Esophagus muscularis mucosa (tissue), 3 donors: ENCODE results near the gene CARMIL1.

Experiments used
- POLR2A ChIP-seq: fragments of 450-650 bp; IDR thresholded peaks from one replicate; pipeline ENCODE4 v1.6.1; 2017; ENCODE audit warnings: antibody characterized with exemption, moderate library complexity, mild to moderate bottlenecking, low read depth
- POLR2AphosphoS5 ChIP-seq, 2 donors: sonication (generic); formaldehyde crosslinking; IDR thresholded peaks; one replicate each; pipeline ENCODE4 v1.6.1; 2017; ENCODE audit warnings: antibody characterized with exemption in 2 of 2
- TF ChIP-seq, protein P1 (sequence below), 3 experiments: fragments of 200-600 bp in 2 of 3; fragments of 450-650 bp in 1 of 3; sonication (generic) in 2 of 3; IDR thresholded peaks; one replicate each; pipeline ENCODE4 v1.5.1; 2017 to 2019; ENCODE audit warnings: antibody characterized with exemption in 3 of 3, mild to moderate bottlenecking in 2 of 3, moderate library complexity in 1 of 3

DNA sequence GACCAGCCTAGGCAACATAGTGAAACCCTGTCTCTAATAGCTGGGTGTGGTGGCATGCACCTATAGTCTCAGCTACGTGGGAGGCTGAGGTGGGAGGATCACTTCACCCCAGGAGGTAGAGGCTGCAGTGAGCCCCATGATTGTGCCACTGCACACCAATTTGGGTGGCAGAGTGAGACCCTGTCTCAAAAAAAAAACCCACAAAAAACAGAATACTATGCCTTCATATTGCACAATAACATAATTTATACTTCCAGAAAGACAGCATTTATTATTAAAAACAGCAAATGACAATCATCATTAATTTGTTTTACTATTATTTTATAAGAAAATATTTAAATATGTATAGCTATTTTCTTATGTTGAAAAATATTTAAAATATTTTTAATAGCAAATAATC is 30.0 kb upstream of the CARMIL1 start:
- no peak for TF ChIP-seq POLR2A
- TF ChIP-seq, protein P1, sequence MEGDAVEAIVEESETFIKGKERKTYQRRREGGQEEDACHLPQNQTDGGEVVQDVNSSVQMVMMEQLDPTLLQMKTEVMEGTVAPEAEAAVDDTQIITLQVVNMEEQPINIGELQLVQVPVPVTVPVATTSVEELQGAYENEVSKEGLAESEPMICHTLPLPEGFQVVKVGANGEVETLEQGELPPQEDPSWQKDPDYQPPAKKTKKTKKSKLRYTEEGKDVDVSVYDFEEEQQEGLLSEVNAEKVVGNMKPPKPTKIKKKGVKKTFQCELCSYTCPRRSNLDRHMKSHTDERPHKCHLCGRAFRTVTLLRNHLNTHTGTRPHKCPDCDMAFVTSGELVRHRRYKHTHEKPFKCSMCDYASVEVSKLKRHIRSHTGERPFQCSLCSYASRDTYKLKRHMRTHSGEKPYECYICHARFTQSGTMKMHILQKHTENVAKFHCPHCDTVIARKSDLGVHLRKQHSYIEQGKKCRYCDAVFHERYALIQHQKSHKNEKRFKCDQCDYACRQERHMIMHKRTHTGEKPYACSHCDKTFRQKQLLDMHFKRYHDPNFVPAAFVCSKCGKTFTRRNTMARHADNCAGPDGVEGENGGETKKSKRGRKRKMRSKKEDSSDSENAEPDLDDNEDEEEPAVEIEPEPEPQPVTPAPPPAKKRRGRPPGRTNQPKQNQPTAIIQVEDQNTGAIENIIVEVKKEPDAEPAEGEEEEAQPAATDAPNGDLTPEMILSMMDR (IDR thresholded peaks at IDR 0.05), result no peak
- no peak for TF ChIP-seq POLR2AphosphoS5 (IDR thresholded peaks at IDR 0.05)
